B cell (primary cell): ENCODE data around the gene ENPP7.

Experiments
- EZH2 ChIP-seq: IDR thresholded peaks from 2 replicates; pipeline ENCODE4 v1.6.1; 2012; ENCODE audit warnings: borderline replicate concordance, low read depth, mild to moderate bottlenecking, moderate library complexity, low read length; ENCODE audit not compliant: insufficient read depth, poor library complexity, severe bottlenecking
- TF ChIP-seq, protein P1 (sequence below): fragments of 200-600 bp; IDR thresholded peaks from one replicate; pipeline ENCODE4 v1.8.0; 2022; ENCODE audit warnings: antibody characterized with exemption, mild to moderate bottlenecking

DNA sequence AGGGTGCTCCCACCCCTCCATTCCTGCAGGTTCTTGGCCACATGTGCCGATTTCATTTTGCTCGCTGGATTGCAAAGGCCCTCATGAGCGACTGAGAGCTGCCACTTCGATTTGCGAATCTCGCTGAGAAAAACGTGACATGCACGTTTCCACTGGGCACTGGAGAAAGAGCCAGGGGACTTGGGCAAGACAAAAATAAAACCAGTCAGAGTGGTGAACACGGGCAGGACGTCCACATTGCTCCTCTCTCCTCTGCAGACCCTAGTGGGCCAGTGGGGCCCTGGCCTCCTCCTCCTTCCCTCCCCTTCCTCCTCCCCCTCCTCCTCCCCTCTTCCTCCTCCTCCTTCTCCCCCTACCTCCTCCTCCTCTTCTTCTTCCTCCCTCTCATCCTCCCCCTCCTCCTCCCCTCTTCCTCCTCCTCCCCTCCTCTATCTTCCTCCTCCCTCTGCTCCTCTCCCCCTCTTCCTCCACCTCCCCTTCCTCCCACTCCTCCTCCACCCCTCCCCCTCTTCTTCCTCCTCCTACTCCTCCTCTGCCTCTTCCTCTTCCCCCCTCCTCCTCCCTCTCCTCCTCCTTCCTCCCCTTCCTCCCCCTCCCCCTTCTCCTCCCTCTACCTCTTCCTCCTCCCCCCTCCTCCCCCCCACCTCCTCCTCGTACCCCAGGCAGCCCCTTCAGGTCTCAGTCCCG is 28.1 kb upstream of the ENPP7 start:
- no peak for TF ChIP-seq EZH2
- TF ChIP-seq, protein P1, sequence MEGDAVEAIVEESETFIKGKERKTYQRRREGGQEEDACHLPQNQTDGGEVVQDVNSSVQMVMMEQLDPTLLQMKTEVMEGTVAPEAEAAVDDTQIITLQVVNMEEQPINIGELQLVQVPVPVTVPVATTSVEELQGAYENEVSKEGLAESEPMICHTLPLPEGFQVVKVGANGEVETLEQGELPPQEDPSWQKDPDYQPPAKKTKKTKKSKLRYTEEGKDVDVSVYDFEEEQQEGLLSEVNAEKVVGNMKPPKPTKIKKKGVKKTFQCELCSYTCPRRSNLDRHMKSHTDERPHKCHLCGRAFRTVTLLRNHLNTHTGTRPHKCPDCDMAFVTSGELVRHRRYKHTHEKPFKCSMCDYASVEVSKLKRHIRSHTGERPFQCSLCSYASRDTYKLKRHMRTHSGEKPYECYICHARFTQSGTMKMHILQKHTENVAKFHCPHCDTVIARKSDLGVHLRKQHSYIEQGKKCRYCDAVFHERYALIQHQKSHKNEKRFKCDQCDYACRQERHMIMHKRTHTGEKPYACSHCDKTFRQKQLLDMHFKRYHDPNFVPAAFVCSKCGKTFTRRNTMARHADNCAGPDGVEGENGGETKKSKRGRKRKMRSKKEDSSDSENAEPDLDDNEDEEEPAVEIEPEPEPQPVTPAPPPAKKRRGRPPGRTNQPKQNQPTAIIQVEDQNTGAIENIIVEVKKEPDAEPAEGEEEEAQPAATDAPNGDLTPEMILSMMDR, result no peak
